ENCODE results near the gene PARPBP.
"Not testable (repeated sequence)": the region's sequence is repeated elsewhere in the genome, so short reads cannot be mapped to it uniquely, and the experiment has no call there.

PARPBP gene

DNA sequence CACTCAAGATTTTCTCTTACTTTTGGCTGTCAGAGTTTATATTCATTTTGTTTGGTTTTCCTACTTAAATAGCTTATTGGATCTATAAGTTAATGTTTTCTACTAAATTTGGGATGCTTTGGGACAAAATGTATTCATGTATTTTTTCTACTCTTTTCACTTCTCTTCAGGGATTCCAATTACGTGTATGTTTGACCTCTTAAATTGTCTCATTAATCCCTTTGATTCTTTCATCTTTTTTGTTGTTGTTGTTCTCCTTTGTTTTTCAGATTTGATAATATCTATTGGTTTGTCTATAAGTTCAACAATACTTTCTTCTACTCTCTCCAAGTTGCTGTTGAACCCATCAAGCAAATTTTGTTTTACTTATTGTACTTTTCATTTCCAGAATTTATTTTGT, 43.4 kb downstream of the PARPBP start:
- no peak for DNase-seq (ENCODE audit: low spot score)

GRCh38 chr12:102167821-102168604, 48.0 kb downstream of the PARPBP start:
- DNase-seq (ENCODE audit: low spot score): no peak

DNA sequence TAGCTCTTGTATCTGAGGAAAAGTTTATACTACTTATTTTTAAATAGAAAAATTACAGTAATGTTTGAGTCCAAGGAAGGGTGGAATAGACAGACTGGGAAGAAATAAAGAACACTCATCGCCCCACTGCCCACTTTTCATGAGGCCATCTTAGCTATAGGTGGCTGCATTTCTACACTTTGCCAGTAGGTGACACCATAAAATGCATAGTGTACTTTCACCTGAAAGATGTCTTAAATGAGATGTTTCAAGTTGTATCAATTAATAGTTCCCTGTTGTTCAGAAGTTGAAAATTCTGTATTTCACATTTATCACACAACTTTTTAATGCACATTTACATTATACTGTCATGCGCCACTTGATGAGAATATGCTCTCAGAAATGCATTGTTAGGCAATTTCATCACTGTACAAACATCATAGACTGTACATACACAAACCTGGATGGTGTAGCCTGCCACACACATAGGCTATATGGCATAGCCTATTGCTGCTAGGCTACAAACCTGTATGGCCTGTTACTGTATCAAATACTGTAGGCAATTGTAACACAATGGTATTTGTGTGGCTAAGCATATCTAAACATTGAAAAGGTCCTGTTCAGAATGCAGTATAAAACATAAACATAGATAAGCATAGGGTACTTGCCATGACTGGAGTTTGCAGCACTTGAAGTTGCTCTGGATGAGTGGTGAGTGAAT, 50.1 kb downstream of the PARPBP start:
- DNase-seq (ENCODE audit: low spot score): no peak

GRCh38 chr12:102171951-102172350, 52.0 kb downstream of the PARPBP start:
- DNase-seq (ENCODE audit: low spot score): no peak

DNA sequence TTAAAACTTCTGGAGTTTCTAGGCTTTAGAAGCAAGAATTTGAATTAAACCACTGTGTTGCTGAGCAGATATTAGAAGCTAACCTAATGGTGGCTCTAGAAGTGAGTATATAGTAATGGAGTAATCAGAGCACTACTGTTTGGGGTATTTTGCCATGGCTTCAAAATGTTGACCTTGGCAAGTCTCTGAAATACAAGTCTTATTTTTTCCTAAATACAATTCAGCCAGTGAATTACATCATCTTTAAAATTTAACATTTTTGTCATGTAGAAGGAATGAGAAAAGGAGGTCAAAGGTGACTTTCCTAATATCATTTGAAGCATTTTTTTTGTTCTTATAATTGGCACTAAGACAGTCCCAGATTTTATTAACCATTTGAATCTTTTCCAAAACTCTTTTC, 52.5 kb downstream of the PARPBP start:
- DNase-seq (ENCODE audit: low spot score): no peak

- DNase-seq (ENCODE audit: low spot score): no peak
Observed at GRCh38 chr12:102174117-102174516, 54.1 kb downstream of the PARPBP start.

DNA sequence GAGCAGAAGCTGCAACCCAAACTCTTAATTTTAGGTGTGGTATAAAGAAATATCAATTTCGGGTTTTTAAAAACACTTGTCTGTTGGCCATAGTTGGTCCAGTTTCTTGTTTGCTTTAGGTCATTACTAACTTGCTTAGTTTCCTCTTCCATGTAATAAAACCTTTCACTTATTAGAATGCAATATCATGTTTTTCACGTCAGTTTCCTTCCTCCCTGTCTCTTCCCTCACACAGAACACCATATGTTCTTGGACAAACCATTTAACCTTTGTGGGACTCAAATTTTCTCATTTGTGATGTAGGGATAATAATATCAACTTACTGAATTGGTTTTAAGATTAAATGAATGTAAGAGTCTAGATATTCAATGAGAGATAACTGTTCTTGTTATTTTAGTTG, 54.8 kb downstream of the PARPBP start:
- DNase-seq (ENCODE audit: low spot score): no peak

DNA sequence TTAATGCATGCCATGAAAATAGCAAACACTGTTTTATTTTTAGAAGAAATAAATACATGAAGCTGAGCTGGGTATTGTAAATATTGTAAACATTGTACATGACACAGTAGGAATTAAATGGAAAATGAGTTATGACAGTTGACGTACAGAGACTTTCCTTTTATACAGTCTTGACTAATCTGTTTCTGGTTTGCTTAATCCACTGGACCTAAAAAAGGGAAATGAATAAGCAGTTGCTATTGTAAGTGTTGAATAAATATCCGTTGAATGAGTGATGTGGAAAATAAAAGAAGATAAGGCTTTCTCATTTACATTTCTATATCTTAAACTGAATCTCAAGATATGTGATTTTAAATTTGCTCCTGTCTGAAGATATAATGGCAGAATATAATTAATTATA, 62.7 kb downstream of the PARPBP start:
- no peak for DNase-seq (ENCODE audit: low spot score)

GRCh38 chr12:102195826-102196225, 75.8 kb downstream of the PARPBP start:
- DNase-seq (ENCODE audit: low spot score): no peak

DNA sequence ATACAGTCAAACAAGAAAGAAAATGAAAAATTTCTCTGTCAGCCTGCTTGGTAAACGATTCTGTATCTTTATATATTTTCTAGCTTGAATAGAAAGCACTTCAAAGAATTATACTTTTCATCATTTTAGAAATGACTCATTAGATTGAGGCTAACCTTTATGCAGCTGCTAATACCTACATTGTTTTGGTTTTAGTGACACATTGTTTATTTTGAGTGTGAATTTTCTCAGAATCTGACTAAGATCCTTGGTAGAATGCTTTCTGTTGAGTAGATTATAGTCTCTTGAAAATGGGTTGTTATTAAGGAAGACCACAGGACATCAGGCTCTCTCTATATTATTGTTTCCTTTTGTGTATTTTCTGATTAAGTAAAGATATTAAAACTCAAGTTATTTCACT, 77.8 kb downstream of the PARPBP start, which contains the start of gene PMCH:
TSS of gene PMCH (minus strand) at position 45 of the 400 bp plus-strand sequence. CDS start 63 bp downstream, outside the sequence.
- peak; percentile 11 for DNase-seq (ENCODE audit: low spot score)

DNA sequence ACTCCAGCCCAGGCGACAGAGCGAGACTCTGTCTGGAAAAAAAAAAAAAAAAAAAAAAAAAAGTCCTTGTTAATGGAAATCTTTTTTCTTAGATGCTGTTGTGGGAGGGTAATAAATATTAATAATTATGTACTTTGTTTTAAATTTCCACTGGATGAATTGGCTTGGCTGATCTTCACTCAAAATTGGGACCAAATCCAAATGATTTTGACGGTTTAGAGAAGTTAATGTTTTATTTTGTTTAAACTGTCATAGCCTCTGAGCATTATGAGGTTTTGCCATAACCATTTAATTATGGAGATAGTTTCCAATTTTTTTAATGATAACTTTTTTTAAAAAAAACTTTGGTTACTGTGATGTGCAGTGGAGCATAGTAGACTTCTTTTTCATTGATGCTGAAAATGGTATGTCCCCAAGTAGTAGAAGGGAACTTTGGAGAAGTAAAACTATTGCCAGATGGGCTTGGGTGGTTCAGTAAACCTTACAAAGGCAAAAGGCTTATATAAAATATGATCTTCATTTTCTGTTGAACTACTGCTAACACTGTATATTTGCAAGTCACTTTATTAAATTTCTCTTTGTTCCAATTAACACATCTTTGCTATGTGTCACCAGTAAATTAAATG, 81.6 kb downstream of the PARPBP start:
- DNase-seq (ENCODE audit: low spot score): no peak

DNA sequence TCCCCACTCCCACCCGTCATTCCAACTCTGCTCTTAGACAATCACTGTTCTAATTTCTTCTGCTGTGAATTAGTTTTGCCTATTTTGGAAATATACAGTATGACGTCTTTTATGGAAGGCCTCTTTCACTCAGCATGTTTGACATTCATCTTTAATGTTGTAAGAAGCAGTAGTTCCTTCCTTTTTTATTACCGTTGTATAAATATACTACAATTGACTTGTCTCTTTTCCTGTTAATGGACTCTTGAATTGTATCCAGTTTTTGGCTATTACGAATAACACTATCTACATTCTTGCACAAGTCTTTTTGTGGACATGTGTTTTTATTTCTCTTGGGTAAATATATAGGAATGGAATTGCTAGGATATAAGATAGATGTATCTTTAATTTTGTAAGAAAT, 82.6 kb downstream of the PARPBP start:
- no peak for DNase-seq (ENCODE audit: low spot score)

- DNase-seq (ENCODE audit: low spot score): no peak
Observed at GRCh38 chr12:102204025-102204424, 84.0 kb downstream of the PARPBP start.

- peak; percentile 45 for DNase-seq (ENCODE audit: low spot score)
Observed at GRCh38 chr12:102215992-102216691, 96.2 kb downstream of the PARPBP start.

- no peak for DNase-seq (ENCODE audit: low spot score)
Observed at GRCh38 chr12:102220736-102221135, 100.8 kb downstream of the PARPBP start.

GRCh38 chr12:102227954-102228353, 108.0 kb downstream of the PARPBP start:
- no peak for DNase-seq (ENCODE audit: low spot score)

- no peak for DNase-seq (ENCODE audit: low spot score)
Observed at GRCh38 chr12:102232036-102232435, 112.1 kb downstream of the PARPBP start.

DNA sequence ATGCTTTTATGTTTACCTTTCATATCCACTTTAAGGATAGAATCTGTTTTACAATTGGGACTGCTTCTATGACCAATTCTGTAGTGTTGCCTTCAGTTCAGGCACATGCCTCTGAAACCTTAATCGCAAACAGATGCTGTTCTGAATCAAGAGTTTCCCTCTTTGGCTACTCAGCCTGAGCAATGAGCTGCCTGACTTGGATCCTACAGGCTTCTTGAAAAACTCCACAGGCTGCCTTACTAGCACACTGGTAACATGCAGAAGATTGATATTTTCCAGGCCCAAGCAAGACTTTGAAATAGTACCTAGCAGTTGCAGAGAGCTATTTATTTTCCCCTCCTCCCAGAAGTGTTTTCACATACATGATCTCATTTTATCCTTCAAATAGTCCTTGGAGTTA, 112.5 kb downstream of the PARPBP start:
- DNase-seq (ENCODE audit: low spot score): peak; percentile 13

DNA sequence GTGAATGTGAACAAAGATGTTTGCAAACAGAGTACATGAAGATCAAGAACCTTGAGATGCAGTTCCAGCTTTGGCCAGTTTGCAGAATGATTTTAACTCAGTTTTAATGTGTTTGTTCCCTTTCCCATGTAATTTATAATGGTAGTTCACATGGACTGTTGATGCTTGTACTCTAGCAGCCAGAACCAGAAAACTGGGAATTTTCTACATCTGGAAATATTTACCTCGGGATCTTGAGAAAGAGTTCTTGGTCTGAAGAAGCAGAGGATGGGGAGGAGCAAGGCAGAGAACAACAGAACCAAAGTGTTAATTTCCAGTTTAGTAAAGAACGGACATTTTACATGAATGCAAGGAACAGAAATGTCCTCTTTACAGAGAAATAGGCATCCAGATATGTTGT, 114.6 kb downstream of the PARPBP start:
- DNase-seq (ENCODE audit: low spot score): no peak

DNA sequence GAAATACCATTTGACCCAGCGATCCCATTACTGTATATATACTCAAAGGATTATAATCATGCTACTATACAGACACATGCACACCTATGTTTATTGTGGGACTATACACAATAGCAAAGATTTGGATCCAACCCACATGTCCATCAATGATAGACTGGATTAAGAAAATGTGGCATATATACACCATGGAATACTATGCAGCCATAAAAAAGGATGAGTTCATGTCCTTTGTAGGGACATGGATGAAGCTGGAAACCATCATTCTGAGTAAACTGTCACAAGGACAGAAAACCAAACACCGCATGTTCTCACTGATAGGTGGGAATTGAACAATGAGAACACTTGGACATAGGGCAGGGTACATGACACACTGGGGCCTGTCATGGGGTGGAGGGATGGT, 120.9 kb downstream of the PARPBP start:
- DNase-seq (ENCODE audit: low spot score): not testable (repeated sequence)
